Measurements from ENCODE around the gene CNTNAP5.

The CNTNAP5 gene

DNA sequence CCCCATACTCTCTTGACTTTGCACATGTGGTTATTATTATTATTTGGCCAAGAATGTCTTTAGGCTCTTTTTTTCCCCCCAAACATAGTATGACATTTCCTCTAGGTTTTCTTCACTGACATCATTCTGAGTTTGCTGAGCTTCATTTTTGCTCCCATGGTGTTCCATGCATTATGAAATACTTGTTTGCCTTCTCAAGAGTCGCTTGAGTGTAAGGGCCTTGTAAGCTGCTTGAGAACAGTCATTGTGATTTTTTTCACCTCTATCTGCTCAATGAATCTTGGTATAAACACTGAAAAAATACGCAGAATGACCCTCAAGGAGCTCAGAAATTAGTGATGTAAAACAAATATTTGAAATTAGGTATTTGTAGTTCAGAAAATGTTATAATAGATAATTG, 688.9 kb downstream of the CNTNAP5 start:
- DNase-seq (ENCODE audit: low read depth) = no peak
- TF ChIP-seq, protein P1, sequence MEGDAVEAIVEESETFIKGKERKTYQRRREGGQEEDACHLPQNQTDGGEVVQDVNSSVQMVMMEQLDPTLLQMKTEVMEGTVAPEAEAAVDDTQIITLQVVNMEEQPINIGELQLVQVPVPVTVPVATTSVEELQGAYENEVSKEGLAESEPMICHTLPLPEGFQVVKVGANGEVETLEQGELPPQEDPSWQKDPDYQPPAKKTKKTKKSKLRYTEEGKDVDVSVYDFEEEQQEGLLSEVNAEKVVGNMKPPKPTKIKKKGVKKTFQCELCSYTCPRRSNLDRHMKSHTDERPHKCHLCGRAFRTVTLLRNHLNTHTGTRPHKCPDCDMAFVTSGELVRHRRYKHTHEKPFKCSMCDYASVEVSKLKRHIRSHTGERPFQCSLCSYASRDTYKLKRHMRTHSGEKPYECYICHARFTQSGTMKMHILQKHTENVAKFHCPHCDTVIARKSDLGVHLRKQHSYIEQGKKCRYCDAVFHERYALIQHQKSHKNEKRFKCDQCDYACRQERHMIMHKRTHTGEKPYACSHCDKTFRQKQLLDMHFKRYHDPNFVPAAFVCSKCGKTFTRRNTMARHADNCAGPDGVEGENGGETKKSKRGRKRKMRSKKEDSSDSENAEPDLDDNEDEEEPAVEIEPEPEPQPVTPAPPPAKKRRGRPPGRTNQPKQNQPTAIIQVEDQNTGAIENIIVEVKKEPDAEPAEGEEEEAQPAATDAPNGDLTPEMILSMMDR (conservative IDR thresholded peaks at IDR 0.05; ENCODE audit: low read length) = no peak
- no peak overlapping the region for H3K4me3 ChIP-seq (ENCODE audit: low read length)

DNA sequence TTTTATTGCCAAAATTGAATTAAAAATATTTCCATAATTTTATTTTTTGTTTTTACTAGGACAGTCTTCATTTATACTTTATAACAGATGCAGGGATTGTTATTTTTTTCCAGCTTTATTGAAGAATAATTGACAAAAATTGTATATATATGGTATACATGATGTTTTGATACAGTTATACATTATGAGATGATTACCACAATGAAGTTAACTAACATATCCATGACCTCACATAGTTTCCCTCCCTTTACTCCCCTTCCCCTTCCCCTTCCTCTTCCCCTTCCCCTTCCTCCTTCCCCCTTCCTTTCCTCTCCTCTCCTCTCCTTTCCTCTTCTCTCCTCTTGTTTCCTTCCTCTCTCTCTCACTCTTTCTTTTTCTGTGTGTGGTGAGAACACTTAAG, 700.1 kb downstream of the CNTNAP5 start:
- DNase-seq (ENCODE audit: low read depth) = no peak

DNA sequence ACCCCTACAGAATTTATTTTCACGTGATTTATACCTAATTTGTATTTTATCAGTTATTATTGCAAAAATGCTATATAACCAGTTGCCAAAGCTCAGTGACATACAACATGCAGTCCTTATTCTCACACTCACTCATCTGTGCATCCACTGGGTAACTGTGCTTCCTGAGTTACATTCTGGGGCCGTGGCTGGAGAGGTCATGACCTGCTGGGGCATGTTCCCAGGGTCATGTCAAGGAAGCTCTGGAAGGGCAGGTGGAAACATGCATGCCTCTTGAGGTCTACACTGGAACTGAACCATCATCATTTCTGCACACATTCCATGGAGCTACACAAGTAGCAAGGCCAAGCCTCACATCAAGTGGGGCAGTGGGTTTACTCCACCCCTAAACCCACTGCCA, 715.5 kb downstream of the CNTNAP5 start:
- H3K4me3 ChIP-seq (ENCODE audit: low read length) = no peak overlapping the region
- DNase-seq (ENCODE audit: low read depth) = no peak
- TF ChIP-seq, protein P1 (conservative IDR thresholded peaks at IDR 0.05; ENCODE audit: low read length) = no peak

More for the DNA sequence above, 700.1 kb downstream of the CNTNAP5 start:
- TF ChIP-seq, protein P1 (conservative IDR thresholded peaks at IDR 0.05; ENCODE audit: low read length) = no peak
- H3K4me3 ChIP-seq (ENCODE audit: low read length) = no peak overlapping the region

DNA sequence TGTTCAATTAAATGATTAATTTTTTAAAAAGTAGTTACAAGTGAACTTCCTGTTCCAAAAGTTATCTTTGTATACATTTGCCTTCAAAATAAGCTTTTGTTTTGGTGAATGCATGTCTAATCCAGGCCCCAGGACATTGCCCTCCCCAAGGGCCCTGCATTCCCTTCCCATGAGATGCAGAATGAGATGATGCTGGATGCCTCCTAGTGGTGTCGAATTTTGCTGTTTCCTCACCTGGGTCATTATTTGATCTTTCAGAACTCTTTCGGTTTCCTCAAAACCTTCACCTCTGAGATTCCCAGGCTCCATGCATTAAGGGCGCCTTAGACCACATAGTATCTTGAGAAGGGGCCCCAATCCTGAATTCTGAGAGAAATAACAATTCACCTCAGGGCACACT, 728.8 kb downstream of the CNTNAP5 start:
- no peak for DNase-seq (ENCODE audit: low read depth)
- TF ChIP-seq, protein P1 (conservative IDR thresholded peaks at IDR 0.05; ENCODE audit: low read length) = no peak
- no peak overlapping the region for H3K4me3 ChIP-seq (ENCODE audit: low read length)

DNA sequence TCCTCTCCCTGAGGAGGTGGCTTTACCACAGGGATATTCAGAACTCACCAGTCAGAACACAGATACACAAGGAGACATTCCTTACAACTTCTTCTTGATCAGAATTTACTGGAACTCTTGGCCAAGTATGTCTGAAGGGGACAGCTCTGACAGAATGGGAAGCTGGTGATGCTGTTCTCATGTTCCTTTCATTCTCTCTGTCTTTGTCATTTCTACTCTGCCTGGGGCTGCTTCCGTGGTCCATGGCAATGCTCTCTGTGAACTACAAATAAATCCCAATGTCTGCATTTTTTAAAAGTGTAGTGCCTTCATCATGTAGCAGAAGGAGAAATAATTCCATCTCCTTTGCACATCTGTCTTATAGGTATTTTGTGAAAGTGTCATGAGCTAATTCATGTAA, 730.3 kb downstream of the CNTNAP5 start:
- TF ChIP-seq, protein P1 (conservative IDR thresholded peaks at IDR 0.05; ENCODE audit: low read length) = no peak
- H3K4me3 ChIP-seq (ENCODE audit: low read length) = no peak overlapping the region
- no peak for DNase-seq (ENCODE audit: low read depth)

DNA sequence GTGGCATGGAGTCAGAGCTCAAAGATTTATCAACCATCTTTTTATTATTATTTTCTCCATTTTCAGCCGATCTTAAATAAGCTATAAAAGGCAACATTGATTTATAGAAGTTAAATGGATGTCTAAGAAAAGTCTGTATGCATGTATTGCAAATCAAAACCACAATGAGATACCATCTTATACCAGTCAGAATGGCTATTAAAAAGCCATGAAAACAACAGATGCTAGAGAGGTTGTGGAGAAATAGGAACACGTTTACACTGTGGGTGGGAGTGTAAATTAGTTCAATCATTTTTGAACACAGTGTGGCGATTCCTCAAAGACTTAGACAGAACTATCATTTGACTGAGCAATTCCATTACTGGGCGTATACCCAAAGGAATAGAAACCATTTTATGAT, 731.0 kb downstream of the CNTNAP5 start:
- H3K4me3 ChIP-seq (ENCODE audit: low read length) = no peak overlapping the region
- no peak for DNase-seq (ENCODE audit: low read depth)
- TF ChIP-seq, protein P1 (conservative IDR thresholded peaks at IDR 0.05; ENCODE audit: low read length) = no peak

DNA sequence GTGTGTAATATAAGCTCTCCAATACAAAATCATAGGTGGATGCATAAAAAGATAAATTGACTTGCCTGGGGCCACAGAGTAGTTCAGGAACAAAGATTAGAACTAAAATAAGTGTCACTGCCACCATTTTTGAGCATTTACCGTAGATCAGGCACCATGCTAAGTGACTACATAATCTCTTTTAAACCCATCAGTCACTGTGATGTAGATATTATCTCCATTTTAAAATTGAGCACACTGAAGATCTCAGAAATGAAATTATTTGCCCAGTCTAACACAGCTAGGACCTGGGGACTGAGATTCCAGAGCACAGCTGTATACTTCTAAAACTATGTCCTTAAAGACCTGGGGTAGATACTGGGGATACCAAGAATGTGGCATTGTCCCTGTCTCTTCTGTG, 737.3 kb downstream of the CNTNAP5 start:
- no peak overlapping the region for H3K4me3 ChIP-seq (ENCODE audit: low read length)
- no peak for DNase-seq (ENCODE audit: low read depth)
- TF ChIP-seq, protein P1 (conservative IDR thresholded peaks at IDR 0.05; ENCODE audit: low read length) = no peak

Data from AG10803 (cell line).